Measurements from ENCODE around the gene FBXO28. TPM values are rescaled to one million over a fixed set of nuclear protein-coding genes. Genes with fewer than 3 reads are reported as not detected.

FBXO28 gene
- total RNA-seq (2013; cell fraction: nucleolus; rRNA removed): 62.1 and 71.4 TPM in 2 replicates
- total RNA-seq (2014; rRNA removed): 15.5 and 20.6 TPM in 2 replicates
- 17.7 and 18.1 TPM in 2 replicates for total RNA-seq (2014; rRNA removed; fragmentation: Illumina TruSeq; extraction: Trizol)
- total RNA-seq (2021): 20.5 and 23.2 TPM in 2 replicates
- polyA plus RNA-seq (2011; ENCODE audit: low read depth): 5.1 TPM
- polyA plus RNA-seq (2011; rRNA removed): 18.7 and 31.3 TPM in 2 replicates
- polyA plus RNA-seq (2011; cell fraction: cytosol; rRNA removed): 8.7 and 10.0 TPM in 2 replicates
- polyA plus RNA-seq (2011; cell fraction: nucleus; rRNA removed): 9.9 and 10.9 TPM in 2 replicates
- 9.2 and 11.0 TPM in 2 replicates for polyA plus RNA-seq (2012)
- 14.1 and 16.3 TPM in 2 replicates for polyA plus RNA-seq (2014; fragmentation: Illumina TruSeq; extraction: Trizol)
- polyA plus RNA-seq (2014; fragmentation: Nextera tagmentation; extraction: Ambion mirVana): 1 to 10 TPM; 4.3 to 4.5 TPM
- 13.3 and 15.4 TPM in 2 replicates for polyA plus RNA-seq (2014; rRNA removed)
- 10 to 100 TPM; 18.7 to 21.5 TPM for polyA plus RNA-seq (2016; fragmentation: Nextera tagmentation; extraction: Ambion mirVana)
- polyA minus RNA-seq (2011; rRNA and poly(A)+ RNA removed): 14.9 and 21.6 TPM in 2 replicates
- 5.1 and 8.5 TPM in 2 replicates for polyA minus RNA-seq (2011; cell fraction: cytosol; rRNA and poly(A)+ RNA removed)
- polyA minus RNA-seq (2011; cell fraction: nucleus; rRNA and poly(A)+ RNA removed): 11.0 and 21.4 TPM in 2 replicates
- Bru-seq, nascent RNA: percentile 85 among the genes with signal in this experiment
- percentile 78 among the genes with signal in this experiment for BruChase-seq, experiment 1, labeled RNA remaining after a 6-hour chase
- BruChase-seq, experiment 2, labeled RNA remaining after a 2-hour chase: percentile 84 among the genes with signal in this experiment
- long read RNA-seq, experiment 1, full-length matches to known transcripts: 18 of 19 reads
- long read RNA-seq, experiment 1, partial matches to known transcripts: 0 of 19 reads
- long read RNA-seq, experiment 1, other reads (novel, unspliced or antisense): 1 of 19 reads
- long read RNA-seq, experiment 2, full-length matches to known transcripts: 119 of 130 reads
- long read RNA-seq, experiment 2, partial matches to known transcripts: 7 of 130 reads
- long read RNA-seq, experiment 2, other reads (novel, unspliced or antisense): 4 of 130 reads

- H3K4me1 ChIP-seq (ENCODE audit: control insufficient read depth, insufficient read depth, low read length): 0 out of 2 replicates have a peak, but pooled peaks cover 2% of the 10 kb centered on the region
- 1% methylated on average over 44 of the region's 60 CpGs for WGBS (ENCODE audit: insufficient coverage, insufficient replicate concordance, low lambda C conversion rate, missing lambda C conversion rate)
- H4K20me1 ChIP-seq (ENCODE audit: control insufficient read depth, insufficient read depth): peaks cover 3% of the 10 kb centered on the region; the same call in 1 of the 2 replicates
- POLR2A ChIA-PET: interaction anchor here (0.6 to 1.4 kb wide), 5 partner anchors 69 to 318 kb away, joined by 3 to 5 read pairs (median 4); partner anchors contain the start of genes DEGS1 and NVL
- peak within 1 kb of the TSS; percentile 81 for H3K27ac ChIP-seq (ENCODE audit: control insufficient read depth, insufficient read depth)
- peaks cover 47% of the 10 kb centered on the region for H3K79me2 ChIP-seq (ENCODE audit: control insufficient read depth, insufficient read depth, low read length)
- in situ Hi-C loops (cut with MboI) (loop anchor here (5.0 kb wide), 1 partner anchor 213 kb away; no protein-coding TSS in a partner anchor), intact Hi-C loops (cut with micrococcal nuclease; ENCODE audit: unreplicated experiment) (no loop called here)
- peak within 1 kb of the TSS; percentile 95 for H3K9ac ChIP-seq (ENCODE audit: control insufficient read depth, insufficient read depth, low read length)
- peak; percentile 97 for ATAC-seq
- H3K36me3 ChIP-seq (ENCODE audit: control insufficient read depth in 2 of 2, insufficient read depth in 2 of 2, low read length in 1 of 2): no peaks in the 10 kb centered on the region
- RAD21 ChIA-PET (ENCODE audit: unreplicated experiment): interaction anchor here (1.0 to 1.1 kb wide), 2 partner anchors 70 to 216 kb away, joined by 3 to 5 read pairs; partner anchors contain the start of gene NVL
- H3K9me3 ChIP-seq (replicated peaks; ENCODE audit: control insufficient read depth, insufficient read depth, low read length): no peaks in the 10 kb centered on the region
- FAIRE-seq: peak; percentile 87
- H3K27me3 ChIP-seq (replicated peaks in 1 of 2; ENCODE audit: control insufficient read depth in 2 of 2, insufficient read depth in 2 of 2, low read length in 1 of 2): no peaks in the 10 kb centered on the region
- peak within 1 kb of the TSS; percentile 99 for H2AFZ ChIP-seq (ENCODE audit: control insufficient read depth, low read depth, low read length)
- H3K4me3 ChIP-seq: peak within 1 kb of the TSS; percentile 86
- peak; percentile 77 for DNase-seq (ENCODE audit: low read depth, low spot score)
- peak within 1 kb of the TSS; percentile 98 for H3K4me2 ChIP-seq (ENCODE audit: control insufficient read depth, insufficient read depth)
- CTCF ChIA-PET: interaction anchor here (0.8 to 4.8 kb wide), 3 partner anchors 196 to 220 kb away, joined by 3 to 98 read pairs (median 5); partner anchors contain the start of gene NVL
- no TSS peak for BruUV-seq (replicated peaks)
- SMC1A ChIA-PET (ENCODE audit: uncharacterized antibody, unreplicated experiment): interaction anchor here (0.8 to 3.2 kb wide), 4 partner anchors 71 to 219 kb away, joined by 3 to 60 read pairs (median 4); partner anchors contain the start of gene NVL
- TF ChIP-seq JUNB (IDR thresholded peaks at IDR 0.05) (no peak), MYC (IDR thresholded peaks at IDR 0.05; ENCODE audit: insufficient read depth, insufficient read length, insufficient replicate concordance, low read length, severe bottlenecking) (no peak), TCF7 (IDR thresholded peaks at IDR 0.05; ENCODE audit: borderline replicate concordance) (no peak), ZNF622 (IDR thresholded peaks at IDR 0.05) (no peak), IKZF1 (conservative IDR thresholded peaks at IDR 0.05) (peak; percentile 83), RB1 (IDR thresholded peaks at IDR 0.05; ENCODE audit: borderline replicate concordance) (peak; percentile 66; the same call in 1 of the 2 replicates), NFYB (IDR thresholded peaks at IDR 0.05; ENCODE audit: insufficient read depth, low read depth, low read length) (no peak), NBN (IDR thresholded peaks at IDR 0.05) (0 out of 2 replicates have a peak, but pooled peaks have one; percentile 35), ATF2 (IDR thresholded peaks at IDR 0.05; ENCODE audit: low read length) (no peak), RAD21 (IDR thresholded peaks at IDR 0.05; ENCODE audit: insufficient read depth, low read depth, low read length) (no peak), HSF1 (IDR thresholded peaks at IDR 0.05; ENCODE audit: low read depth, low read length) (no peak), FOS (IDR thresholded peaks at IDR 0.05; ENCODE audit: borderline replicate concordance, extremely low read depth, insufficient read length) (no peak), USF2 (IDR thresholded peaks at IDR 0.05; ENCODE audit: borderline replicate concordance, low read depth, low read length) (no peak), ZBED1 (IDR thresholded peaks at IDR 0.05; ENCODE audit: borderline replicate concordance) (no peak), CREB1 (IDR thresholded peaks at IDR 0.05; ENCODE audit: low read depth) (peak; percentile 92)
These were observed at the start of gene FBXO28 for GRCh38 chr1:224113918-224114786. FBXO28 (plus strand) TSS chr1:224114111; CDS start chr1:224114130, 19 bp downstream.
